Stimulated activated CD4-positive, alpha-beta T cell treated with anti-CD3 and anti-CD28 coated beads, Interleukin-2, amount 100 ng/mL, for 4 hours (primary cell): ENCODE data around the gene BAZ2B.

Experiments
- DNase-seq: peaks from one replicate; pipeline ENCODE4 v3.0.0-alpha.2; 2020; ENCODE audit warnings: low read depth

Gene BAZ2B

DNA sequence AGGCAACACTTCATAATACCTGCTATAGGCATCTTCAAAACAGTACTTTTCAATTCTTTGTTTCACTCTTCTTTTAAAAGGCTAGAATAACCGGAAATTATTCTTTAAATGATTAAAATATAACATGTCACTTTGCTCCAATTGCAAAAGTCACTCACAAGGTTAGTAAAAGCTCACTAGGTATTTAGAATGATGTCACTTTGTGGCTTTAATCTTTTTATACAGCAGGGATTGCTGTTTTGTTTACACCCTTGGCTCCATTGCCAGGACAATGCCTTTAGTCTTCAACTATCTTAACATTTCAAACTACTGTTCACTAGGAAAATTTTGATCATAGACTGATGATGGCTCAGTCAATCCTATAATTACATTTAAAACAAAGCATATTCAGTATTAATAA, 157.1 kb downstream of the BAZ2B start:
- DNase-seq = no peak

DNA sequence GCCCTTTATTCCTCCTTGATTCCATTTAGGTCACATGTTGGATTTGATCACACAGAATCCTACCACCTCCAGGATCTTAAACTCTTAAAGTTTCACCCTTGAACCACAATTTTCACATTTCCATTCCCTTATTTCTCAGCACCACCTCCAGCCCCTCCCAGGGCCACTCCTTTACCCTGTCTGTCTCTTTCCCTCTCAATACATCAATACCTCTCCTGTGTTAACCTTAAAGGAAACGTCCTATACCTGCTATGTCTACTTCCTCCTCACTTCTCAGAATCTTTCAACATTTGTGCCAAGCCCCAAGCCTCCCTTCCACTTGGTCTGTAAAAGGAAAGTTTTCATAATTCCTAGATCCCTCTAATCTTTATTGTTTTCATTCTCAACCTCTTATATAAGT, 158.8 kb downstream of the BAZ2B start:
- DNase-seq = no peak

DNA sequence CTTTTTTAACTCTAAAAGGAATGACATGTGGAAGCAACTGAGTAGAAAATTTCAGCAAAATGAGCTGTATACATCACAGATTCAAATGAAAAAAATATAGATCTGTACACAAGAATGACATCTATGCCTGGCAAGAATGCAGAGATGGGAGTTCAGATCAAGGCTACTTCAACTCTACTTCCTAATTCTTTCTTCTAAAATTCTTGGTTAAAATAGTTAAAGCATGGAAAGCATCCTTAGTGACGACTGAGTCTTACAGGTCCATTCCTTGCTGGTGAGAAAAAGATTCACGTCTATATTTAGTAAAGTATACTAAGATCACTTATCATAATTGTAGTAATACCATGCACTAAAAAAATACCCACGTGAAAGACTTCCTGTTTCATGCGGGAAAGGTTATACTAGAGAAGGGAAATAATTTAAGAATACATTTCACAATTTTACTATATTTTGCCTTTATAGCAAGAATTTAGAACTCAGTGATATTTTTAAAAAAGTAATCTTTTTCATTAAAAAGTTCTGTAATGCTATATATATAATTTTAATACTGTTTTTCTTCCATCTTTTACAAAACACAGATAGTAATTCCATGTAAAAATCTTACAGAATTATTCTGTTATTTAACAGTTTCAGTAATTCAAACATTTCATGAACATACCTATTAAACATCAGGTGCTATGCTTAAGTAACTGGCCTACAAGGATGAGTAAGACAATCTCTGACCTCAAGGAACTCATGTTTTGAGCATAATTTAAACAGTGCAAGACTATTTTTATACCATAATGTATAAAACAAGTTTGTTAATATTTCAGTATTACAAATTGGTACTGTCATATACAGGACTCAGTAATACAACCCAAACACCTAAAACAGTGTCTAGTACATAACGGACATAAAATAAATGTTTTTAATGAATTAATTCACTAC, 159.6 kb downstream of the BAZ2B start:
- no peak for DNase-seq

DNA sequence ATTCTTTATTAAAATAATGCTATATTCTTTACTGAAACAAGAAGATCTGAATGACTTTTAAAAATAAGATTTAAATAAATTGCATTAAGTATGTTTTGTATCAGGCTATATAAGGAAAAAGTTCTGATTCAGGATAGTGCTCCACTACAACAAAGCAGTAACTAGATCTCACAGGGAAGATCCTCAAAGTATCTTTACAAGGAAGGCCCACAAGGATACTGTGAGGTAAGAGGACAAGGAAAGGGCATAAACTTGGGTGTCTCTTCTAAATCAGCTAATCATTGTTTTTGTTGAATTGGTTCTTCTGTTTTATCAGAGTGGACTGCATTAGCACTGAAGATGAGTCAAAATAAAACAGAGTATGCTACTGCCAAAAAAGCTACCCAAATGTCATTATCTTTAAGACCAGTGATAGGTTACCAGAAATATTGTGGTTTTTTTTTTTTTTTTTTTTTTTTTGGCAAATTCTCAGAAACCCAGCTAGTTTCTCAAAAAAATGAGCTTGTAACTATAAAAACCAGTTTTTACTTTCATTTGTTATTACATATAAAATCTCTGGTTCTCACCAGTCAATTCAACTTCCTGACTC, 160.9 kb downstream of the BAZ2B start:
- DNase-seq = no peak

DNA sequence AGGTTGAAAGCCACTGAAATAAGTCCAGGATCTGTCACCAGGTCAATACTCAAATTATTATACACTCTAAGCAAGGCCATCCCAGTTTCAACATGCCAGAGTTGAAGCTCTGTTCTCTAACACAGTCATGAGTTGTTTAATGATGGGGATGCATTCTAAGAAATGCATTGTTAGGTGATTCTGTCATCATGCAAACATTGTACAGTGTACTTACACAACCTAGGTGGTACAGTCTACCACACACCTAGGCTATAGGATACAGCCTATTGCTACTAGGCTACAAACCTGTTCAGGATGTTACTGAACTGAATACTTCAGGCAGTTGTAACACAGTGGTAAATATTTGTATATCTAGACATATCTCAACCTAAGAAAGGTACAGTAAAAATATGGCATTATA, 162.2 kb downstream of the BAZ2B start:
- no peak for DNase-seq

DNA sequence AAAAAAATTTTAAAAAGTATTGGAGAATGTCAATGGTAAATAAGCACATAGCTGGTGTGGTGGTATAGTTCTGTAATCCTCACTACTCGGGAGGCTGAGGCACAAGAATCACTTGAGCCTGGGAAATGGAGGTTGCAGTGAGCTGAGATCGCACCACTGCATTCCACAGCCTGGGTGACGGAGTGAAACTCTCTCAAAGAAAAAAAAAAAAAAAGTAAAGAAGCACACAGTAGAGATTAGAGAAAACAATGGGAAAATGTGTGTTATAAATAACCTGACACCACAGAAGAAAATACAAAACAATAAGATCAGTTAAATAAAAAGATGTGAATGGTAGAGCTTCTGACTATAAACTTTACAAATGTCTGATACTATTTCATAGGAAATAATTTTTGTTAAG, 166.2 kb downstream of the BAZ2B start:
- no peak for DNase-seq

DNA sequence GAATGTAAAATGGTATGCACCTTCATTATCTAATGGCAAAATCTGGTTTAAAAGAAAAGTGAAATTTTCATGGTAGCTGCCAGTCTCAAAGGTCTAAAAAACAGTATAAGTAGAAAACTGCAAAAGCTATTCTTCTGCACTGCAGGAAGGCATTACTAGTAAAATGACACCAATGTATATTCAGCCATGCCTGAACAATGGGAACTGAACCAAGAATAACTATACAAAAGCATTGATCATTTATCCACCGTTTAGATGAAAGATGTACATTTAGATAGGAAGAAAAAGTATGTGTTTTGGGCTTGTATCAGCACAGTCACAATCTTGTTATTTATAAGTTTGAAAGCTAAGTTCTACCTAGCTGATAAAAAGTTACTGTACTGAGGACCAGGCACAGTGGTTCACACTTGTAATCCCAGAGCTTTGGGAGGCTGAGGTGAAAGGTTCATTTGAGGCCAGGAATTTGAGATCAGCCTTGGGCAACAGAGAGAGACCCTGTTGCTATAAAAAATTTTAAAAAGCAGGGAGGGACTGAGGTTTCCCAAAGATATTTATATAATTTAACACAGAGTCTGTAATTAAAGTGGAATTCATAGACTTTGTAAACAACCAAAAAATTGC, 166.7 kb downstream of the BAZ2B start:
- no peak for DNase-seq

DNA sequence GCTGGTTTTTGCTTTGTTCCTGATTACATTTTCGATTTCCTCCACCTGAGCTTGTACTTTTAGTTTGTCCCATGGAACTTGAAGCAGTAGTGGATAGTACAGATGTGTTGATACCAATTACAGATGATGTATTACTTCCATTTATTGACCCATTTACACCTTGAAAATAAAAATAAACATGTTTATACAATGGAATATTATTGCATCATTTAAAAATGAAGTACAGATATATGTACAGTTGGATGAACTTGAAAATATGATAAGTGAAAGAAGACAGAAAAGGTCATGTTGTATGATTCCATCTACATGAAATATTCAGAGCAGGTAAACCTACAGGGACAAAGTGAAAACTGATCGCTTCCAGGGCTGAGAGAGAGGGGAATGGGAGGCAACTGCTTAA, 169.5 kb downstream of the BAZ2B start:
- no peak for DNase-seq

DNA sequence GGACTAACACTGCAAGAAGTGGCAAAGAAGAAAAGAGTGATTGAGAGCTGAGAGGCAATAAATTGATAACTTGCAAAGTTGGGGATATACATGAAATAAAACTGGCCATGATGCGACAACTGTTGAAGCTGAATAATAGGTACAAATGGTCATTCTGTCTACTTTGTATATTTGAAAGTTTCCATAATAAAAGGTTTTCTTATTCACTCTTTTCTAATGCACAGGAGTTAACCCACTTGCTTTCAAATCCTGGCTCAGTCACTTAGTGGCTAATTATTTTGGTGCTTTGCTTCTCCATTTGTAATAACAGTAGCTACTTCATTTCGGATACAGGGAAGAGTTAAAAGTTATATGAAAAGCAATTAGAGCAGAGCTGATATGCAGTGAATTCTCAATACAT, 170.1 kb downstream of the BAZ2B start:
- no peak for DNase-seq

DNA sequence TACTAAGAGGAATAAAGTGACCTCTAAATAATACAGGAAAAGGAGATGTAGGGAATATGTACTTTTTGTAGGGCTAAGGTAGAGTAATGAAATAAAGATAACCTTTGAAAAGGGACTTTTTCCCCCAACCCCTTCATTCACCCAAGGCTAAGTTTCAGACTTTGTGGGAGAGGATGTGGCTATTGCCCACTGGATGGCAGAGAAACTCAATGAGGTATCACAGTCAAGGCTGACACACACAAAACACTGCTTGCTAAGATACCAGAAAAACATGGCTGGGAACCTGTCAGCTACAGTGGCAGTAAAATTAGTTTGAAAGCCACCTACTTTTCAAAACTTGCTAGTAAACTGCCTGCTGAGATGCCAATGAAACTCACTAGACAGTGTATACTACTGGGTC, 171.0 kb downstream of the BAZ2B start:
- no peak for DNase-seq

DNA sequence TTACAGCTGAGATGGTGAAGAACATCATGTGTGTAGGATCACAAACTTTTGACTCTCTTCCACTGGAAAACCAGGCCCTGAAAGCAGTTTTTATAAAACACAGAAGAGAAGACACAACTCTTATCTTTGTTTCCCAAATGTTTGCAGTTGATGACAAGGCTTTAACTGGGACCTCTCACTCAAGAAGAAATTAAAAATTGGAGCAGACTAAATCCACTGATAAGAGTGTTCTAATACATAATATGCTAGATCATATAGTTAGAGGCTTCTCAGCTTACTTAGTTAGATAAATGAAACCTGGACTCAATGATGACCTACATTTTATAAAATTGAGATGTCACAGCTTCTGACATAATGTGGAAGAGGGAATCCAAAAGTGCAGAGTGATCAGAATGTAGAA, 171.6 kb downstream of the BAZ2B start:
- no peak for DNase-seq

DNA sequence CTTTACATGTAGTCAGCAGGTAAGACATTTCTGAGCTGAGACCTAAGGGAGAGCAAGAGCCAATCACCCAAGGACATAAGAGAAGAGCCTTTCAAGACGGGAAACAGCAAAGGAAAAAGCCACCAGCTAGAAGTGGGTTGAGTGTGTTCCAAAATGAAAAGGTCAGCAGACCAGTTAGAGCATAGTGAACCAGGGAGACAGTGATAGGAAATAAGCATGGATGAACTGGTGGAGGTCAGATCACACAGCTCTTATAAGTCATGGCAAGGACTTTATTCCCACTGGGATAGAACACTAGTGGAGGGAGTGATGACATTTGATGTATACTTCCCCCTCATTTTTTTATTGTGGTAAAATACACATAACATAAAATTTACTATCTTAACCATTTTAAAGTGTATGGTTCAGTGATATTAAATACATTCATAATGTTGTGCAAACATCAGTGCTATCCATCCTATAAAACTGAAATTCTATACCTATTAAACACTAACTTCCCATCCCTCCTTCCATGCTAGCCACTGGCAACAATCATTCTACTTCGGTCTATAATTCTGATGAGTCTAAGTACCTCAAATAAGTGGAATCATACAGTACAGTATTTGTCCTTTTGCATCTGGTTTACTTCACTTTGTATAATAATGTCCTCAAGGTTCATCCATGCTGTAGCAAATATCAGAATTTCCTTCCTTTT, 174.0 kb downstream of the BAZ2B start:
- no peak for DNase-seq

DNA sequence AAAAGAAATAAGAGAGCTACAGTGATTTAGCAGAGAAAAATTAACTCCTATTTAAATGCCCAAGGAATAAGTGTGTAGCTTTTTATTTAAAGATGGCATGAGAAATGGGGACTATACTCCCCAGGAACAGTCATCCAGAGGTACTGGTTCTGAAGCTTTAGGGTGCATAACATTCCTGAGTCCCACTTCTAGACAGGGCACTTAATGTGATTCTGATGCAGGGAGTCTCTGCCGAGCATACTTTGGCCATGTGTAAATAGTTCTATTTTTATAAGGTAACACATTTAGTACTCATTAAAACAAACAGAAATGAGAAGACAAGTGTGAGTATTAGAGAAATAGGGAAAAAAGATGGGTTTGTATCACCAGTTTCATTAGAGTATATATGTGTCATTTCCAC, 175.2 kb downstream of the BAZ2B start:
- DNase-seq = no peak

DNA sequence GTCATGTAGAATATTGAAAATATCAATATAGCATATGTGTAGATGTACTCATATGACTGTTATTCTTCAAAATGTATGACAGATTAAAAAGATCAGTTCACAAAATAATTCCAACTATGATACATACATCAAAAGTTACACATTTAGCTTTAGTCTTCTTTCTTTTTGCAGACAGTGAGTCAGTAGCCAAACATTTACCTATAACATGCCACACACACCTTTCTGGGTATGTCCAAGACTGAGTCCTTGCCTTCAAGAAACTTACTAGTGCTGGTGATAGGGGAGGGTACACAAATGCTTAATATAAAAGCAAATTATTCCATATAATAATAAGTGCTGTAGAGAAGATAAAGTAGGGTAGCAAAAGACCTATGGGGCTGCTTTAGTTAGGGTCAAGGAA, 176.9 kb downstream of the BAZ2B start:
- DNase-seq = no peak

DNA sequence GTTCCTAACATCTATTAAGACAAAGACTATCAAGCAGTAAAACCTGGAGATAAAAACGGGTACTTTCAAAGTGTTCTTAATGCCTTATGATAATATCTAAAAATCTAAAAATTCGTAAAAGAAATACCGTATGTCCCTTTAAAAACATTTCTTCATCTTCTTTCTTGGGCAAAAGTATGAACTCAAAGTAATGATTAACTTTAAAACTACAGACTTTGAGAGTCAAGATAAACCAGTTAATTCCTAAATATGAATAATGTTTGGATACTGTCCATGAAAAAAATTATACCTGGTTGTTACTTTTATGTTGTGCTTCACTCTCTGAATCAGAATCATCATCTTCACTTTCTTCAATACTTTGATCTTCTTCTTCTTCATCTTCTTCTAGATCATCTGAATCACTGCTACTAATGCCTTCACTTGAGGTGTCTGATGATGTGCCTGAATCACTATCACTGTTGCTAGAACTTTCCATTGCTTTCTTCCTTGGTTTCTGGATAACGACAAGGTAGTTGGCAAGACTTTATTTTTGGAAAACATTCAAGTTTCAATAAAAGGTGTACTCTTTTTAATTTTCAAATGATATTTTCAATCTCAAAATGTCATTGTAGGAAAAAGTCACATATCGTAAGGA, 177.5 kb downstream of the BAZ2B start:
- DNase-seq = no peak

DNA sequence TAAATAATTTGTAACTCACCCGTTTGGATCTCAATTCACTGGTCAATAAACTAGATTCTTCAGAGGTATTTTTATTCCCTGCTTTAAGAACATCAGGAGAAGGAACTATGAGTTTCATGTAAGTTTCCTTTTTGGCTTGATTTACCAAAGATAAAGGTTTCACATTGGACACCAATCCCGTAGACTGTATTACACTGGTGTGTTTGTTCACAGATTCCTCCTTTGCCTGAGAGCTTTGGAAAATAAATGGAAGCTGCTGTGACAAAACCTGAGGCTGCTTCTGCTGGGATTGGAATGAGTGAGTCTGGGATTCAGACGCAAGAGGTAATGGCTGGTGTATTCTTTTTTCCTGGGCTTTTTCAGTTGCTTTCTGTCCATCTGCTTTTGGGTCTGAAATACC, 178.1 kb downstream of the BAZ2B start:
- no peak for DNase-seq

DNA sequence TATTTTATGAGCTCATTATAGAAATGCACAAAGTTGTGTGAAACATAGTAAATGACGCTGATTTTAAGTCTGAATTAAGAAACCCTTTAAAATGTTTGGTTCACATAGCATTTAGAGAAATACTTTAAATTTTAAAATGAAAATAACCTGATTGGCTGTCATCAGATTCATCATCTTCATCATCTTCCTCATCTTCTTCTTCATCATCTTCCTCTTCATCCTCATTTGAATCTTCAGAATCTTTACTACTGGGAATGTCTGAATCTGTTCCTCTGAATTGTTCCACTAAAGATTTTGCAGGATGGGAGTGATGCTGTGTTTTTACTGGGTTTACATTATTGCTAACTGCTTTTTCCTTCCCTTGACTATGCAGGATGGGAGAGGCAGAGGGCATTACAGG, 183.7 kb downstream of the BAZ2B start:
- no peak for DNase-seq

DNA sequence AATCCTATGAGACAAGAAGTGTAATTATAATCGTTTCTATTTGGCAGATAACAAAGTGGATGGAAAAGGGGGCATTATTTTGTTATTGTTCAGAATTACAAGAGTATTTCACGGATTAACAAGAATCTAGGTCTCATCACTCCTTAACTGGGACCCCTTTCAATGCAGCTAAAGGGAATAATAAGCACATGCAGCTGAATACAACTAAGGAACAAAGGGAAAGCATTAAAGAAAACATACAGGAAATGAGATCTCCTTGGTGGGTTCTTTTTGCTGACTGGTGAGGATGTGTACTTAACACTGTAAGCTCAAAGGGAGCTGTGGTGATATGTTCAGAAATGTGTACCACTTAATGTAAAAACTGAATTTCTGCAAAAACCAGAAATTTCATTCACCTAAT, 189.3 kb downstream of the BAZ2B start:
- no peak for DNase-seq

DNA sequence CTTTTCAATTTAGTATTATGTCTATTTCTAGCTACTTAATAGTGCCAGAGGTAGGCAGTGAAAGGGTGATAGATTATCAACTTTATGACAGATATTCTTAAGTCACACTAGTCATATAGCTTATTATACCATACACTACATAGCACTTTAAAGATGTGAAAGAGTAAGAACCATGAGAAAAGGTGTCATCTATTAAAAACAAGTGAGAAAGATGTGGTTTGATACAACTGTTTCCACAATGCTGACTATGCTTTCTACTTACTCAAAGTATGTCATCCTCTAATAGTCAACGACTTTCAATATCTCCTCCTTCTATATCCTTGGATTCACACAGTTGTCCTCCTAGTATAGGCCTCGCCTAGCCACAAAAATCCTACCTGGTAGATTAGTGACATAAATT, 196.9 kb downstream of the BAZ2B start:
- DNase-seq = no peak

DNA sequence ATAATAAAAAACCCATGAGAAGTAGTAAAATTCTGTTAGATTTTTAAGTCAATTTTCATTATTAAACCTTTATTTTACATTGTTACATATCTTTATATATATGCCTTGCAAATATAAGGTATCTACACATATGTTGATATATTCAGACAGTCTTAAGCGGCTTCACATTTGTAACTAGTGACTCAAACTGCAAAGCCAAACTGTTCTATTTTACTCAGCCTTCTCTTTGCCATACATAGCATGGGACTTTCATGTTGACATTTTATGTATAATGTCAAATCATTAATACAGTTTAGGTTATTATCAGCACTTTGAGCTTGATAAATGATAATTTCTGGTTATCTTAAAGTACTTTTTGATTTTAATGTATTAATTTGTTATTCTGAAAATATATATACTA, 204.9 kb downstream of the BAZ2B start:
- no peak for DNase-seq

DNA sequence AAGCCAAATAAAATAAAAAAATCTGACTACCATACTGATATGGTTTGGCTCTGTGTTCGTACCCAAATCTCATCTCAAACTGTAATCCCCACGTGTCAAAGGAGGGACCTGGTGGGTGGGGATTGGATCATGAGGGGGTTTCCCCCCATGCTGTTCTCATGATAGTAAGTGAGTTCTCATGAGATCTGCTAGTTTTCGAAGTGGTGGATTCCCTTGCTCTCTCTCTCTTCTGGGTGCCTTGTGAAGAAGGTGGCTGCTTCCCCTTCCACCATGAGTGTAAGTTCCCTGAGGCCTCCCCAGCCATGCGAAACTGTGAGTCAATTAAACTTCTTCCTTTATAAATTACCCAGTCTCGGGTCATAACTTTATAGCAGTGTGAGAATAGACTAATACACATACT, 206.1 kb downstream of the BAZ2B start:
- no peak for DNase-seq

DNA sequence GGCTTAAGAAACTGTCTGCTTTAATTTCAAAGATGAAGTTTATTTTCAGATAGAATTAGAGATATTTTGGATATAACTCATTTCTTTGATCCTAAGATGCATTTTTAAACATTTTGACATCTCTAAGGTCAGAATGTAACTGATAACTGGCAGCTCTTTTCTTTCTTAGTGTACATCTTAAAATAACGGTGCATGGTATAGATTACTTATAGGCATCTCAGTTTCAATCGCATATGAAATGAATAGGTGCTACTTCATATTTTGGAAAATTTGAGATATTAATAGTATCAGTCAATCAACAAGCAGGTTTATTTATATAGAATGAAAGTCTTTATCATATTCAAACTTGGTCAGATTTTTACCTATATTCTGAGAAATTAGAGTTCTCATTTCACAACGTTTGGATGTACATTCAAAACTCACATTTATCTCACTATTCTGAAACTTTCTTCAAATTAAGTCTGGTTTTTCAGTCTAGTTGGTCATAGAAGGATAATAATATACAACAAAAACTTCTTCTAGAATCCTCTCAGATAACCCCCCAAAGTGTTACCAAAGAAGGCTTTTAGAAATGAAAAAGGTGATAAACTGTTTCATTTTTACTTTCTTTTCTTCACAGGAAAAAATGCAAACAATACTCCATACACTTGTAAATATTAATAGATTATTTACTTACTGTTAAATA, 207.1 kb downstream of the BAZ2B start:
- DNase-seq = no peak
